GM13977 (cell line): ENCODE measurements around the gene NFKBIA.
"Not testable (repeated sequence)": the region's sequence is repeated elsewhere in the genome, so short reads cannot be mapped to it uniquely, and the experiment has no call there.

Experiments used
- DNase-seq: peaks from one replicate; pipeline ENCODE4 v3.0.0; 2012; ENCODE audit warnings: low spot score
- CTCF ChIP-seq: IDR thresholded peaks from 2 replicates; pipeline ENCODE4 v1.5.1; 2012; ENCODE audit warnings: mild to moderate bottlenecking, control low read depth; ENCODE audit not compliant: insufficient read depth; ENCODE audit errors: extremely low read depth, missing control alignments
- in situ Hi-C: fragments of 300-500 bp; cut with MboI; formaldehyde crosslinking; loops from one replicate; pipeline ENCODE4 v1.12.0; 2022; ENCODE audit warnings: low sequenced_read_pairs, low pct_unique_long_range_greater_than_20kb, mixed read lengths, inconsistent platforms; ENCODE audit not compliant: unreplicated experiment

The NFKBIA gene

GRCh38 chr14:35355981-35356841, 48.3 kb downstream of the NFKBIA start:
- TF ChIP-seq CTCF = no peak
- DNase-seq = no peak
- in situ Hi-C loops = no loop called here

GRCh38 chr14:35355235-35355634, 49.3 kb downstream of the NFKBIA start:
- DNase-seq, in situ Hi-C loops: not testable (repeated sequence)

DNA sequence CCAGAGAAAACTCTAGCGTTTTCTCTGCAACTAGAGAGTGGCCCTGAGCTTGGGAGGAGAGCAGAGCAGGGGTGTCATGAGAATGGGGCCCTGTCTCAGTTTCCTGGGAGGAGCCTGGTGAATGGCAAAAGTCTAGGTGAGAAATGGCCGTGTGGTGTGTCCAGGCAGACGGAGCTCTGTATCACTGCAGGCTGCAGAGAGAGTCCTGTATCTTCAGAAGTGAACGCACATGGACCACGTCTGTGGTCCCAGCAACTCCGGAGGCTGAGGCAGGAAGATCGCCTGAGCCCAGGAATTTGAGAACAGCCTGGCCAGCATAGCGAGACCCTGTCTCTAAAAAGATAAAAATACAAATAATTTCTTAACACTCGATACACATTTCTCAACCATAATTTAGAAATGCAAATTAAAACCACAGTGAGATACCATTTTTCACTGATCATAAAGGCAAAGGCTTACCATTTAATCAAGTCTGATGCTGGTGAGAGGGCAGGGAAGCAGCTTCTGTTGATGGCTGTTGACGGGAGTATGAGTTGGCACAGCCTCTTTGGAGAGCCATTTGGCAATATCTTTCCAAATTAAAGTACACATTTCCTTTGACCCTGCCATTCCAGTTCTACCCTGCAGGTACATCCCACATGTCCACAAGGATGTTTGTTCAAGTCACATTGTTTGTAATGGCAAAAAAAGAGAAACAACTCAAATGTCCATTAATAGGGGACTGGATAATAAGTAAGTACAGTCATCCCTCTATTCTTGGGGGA, 51.0 kb downstream of the NFKBIA start:
- DNase-seq = no peak
- in situ Hi-C loops = no loop called here
- no peak for TF ChIP-seq CTCF

DNA sequence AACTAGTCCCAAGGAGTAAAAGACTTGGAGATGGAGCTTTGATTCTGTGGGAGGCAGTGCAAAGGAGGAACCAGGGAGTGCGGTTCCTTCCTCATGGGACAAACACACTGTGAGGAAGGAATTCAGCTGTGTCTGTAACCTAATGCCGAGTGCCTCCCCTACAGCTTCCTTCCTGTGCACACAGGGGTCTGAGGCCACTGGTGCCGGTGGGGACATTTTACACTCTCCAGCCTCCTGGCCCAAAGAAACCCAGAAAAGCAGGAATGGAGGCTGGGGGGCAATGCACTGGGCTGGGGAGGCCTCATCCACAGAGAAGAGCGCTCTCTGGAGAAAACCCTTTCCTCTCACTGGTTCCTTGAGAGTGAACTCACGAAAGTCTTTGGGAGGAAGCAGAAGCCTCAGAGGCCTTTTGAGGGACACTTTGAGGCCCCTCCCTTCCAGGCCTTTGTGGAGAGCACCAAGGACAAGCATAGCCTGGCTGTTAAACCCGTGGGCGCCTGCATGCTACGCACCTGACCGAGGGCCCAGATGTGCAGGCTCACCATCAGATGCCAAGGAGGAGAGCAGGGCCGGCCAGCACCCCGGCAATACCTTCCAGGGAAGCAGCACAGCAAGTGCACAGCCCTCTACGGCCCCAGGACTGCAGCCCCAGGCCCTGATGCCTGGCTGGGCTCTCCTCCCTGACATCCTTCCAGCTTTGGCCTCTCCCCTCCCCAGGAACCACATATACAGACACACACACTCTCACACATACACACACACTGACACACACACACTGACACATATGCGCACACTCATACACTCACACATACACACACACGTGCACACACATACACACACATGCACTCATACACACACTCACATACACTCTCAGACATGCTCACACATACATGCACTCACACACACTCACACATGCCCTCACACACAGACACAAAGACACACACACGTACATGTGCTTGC, 52.0 kb downstream of the NFKBIA start:
- no peak for DNase-seq
- in situ Hi-C loops = no loop called here
- no peak for TF ChIP-seq CTCF

DNA sequence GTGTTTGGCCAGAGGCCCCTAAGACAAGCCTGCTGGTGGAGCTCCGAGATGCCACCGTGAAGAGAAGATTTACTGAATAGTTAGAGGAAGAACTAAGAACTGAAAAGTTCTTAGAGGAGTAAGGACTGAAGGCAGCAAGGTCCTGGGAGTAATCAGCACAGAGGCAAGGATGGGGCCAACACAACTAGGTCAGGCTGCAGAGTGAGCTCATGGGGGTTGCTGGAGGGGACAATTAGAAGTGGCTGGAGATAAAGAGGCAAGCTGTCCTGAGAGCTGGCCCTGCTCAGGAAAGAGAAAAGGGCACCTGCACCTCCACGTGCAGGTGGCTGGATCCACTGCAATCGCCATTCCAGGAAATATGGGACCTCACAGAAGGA, 52.7 kb downstream of the NFKBIA start:
- in situ Hi-C loops = no loop called here
- no peak for DNase-seq
- TF ChIP-seq CTCF = no peak
